Measurements from ENCODE around the gene GNS.

GNS gene

GRCh38 chr12:64752032-64752431 lies 7.2 kb downstream of the GNS start:
- Mint-ChIP-seq H3K4me3 (no peak overlapping the region), H3K27ac (no peak overlapping the region), H3K9me3 (no peaks in the 10 kb centered on the region), H3K4me1 (peaks cover 36% of the 10 kb centered on the region), H3K27me3 (no peaks in the 10 kb centered on the region)
- ATAC-seq = no peak
- DNase-seq = no peak

- no peak overlapping the region for H3K4me3 Mint-ChIP-seq
- ATAC-seq (no peak), DNase-seq (no peak)
- H3K27me3 Mint-ChIP-seq = no peaks in the 10 kb centered on the region
- peaks cover 14% of the 10 kb centered on the region for H3K4me1 Mint-ChIP-seq
- H3K9me3 Mint-ChIP-seq = no peaks in the 10 kb centered on the region
- peak overlapping the region in 1 of 2 donors; percentile 54 for H3K27ac Mint-ChIP-seq
These were observed 9.6 kb downstream of the GNS start for GRCh38 chr12:64749461-64750200.

DNA sequence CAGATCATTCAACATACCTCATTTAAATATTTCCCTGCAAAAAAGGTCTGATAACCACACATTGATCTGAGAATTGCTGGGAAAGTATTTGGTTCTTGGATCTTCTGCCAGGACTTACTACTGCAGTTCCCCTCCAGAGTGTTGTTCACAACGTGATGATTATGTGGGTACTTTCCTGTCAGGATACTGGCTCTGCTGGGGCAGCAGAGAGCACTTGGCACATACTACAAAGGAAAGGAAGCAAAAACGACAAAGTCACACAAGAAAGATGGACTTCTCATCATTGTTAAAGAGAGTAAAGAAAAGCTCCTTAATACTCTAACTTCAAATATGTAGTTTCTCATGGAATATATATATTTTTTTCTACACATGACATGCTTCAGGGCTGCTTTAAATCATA lies 11.5 kb downstream of the GNS start:
- H3K9me3 Mint-ChIP-seq = no peaks in the 10 kb centered on the region
- H3K27me3 Mint-ChIP-seq = no peaks in the 10 kb centered on the region
- no peak overlapping the region for H3K4me3 Mint-ChIP-seq
- peaks cover 1% of the 10 kb centered on the region for H3K4me1 Mint-ChIP-seq
- ATAC-seq = no peak
- no peak overlapping the region for H3K27ac Mint-ChIP-seq
- no peak for DNase-seq

- H3K4me1 Mint-ChIP-seq = no peaks in the 10 kb centered on the region
- H3K9me3 Mint-ChIP-seq = no peaks in the 10 kb centered on the region
- ATAC-seq = no peak
- no peak for DNase-seq
- H3K27ac Mint-ChIP-seq = no peak overlapping the region
- H3K27me3 Mint-ChIP-seq = no peaks in the 10 kb centered on the region
- no peak overlapping the region for H3K4me3 Mint-ChIP-seq
These were observed 12.5 kb downstream of the GNS start for GRCh38 chr12:64746663-64747062.

- DNase-seq (no peak), ATAC-seq (no peak)
- Mint-ChIP-seq H3K4me1 (no peaks in the 10 kb centered on the region), H3K27ac (no peak overlapping the region), H3K4me3 (no peak overlapping the region), H3K27me3 (no peaks in the 10 kb centered on the region), H3K9me3 (no peaks in the 10 kb centered on the region)
These were observed 13.2 kb downstream of the GNS start for GRCh38 chr12:64745980-64746379.

DNA sequence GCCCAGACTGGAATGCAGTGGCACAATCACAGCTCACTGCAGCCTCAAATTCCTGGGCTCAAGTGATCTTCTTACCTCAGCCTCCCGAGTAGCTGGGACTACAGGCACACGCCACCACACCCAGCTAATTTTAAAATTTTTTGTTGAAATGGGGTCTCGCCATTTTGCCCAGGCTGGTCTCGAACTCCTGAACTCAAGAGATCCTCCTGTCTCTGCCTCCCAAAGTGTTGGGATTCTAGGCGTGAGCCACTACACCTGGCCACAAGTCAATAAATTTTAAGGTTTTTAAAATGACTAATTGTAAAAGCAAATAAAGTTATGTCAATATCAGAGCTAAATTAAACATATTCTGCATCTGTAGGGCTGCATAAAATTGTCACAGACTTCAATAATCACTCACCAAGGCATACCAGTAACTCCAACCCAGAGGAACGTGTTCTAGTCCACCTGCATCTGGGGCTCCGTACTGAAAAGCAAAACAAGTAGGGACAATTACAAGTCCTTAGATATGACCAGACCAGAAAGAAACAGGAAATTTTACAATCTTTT lies 13.9 kb downstream of the GNS start:
- no peaks in the 10 kb centered on the region for H3K9me3 Mint-ChIP-seq
- no peak overlapping the region for H3K4me3 Mint-ChIP-seq

GRCh38 chr12:64744422-64745258 lies 14.6 kb downstream of the GNS start:
- Mint-ChIP-seq H3K4me3 (no peak overlapping the region), H3K27me3 (no peaks in the 10 kb centered on the region), H3K27ac (no peak overlapping the region), H3K4me1 (no peaks in the 10 kb centered on the region), H3K9me3 (no peaks in the 10 kb centered on the region)
- ATAC-seq = no peak
- no peak for DNase-seq

More for the DNA sequence above, 13.9 kb downstream of the GNS start:
- DNase-seq (no peak), ATAC-seq (no peak)
- Mint-ChIP-seq H3K4me1 (no peaks in the 10 kb centered on the region), H3K27me3 (no peaks in the 10 kb centered on the region), H3K27ac (no peak overlapping the region)

DNA sequence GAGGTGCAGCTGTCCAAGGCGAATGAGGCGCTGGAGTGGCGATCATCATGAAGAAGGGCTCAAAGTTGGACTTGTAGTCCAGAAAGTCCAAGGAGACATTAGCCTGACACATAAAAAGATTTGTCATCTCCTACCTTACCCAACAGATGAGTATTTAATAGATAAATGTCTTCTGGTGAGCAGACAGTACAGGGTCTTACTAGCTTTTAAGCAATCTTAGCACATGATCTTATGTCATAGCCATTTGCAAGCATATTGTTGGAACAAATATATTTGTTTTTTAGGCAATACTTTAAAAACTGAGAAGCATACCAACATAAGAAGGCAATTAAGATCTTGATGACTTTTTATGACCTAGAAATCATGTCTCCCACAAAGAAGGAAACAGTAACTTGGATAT lies 16.0 kb downstream of the GNS start:
- ATAC-seq (no peak), DNase-seq (no peak)
- no peaks in the 10 kb centered on the region for H3K9me3 Mint-ChIP-seq
- H3K27ac Mint-ChIP-seq = no peak overlapping the region
- no peak overlapping the region for H3K4me3 Mint-ChIP-seq
- peaks cover under 1% of the 10 kb centered on the region for H3K4me1 Mint-ChIP-seq
- H3K27me3 Mint-ChIP-seq = no peaks in the 10 kb centered on the region

DNA sequence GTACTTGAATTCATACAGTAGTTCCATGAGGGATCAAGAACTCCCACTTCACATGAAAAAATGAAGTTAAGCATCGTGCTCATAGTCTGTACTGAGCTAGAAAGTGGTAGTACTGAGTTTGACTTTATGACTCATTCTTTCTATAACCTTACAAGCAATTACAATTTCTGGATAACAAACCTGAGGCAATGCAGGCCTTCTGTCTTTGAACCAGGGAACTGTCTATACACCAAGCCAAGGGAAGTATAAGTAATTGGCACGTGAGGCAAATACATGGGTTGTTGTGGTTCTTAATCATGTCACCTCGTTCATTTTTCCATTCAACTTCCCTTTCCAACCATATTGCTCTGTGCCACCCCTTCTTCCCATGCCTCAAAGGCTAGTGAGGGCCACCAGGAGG lies 16.8 kb downstream of the GNS start:
- ATAC-seq = peak; percentile 41
- no peak for DNase-seq
- H3K27ac Mint-ChIP-seq = no peak overlapping the region
- H3K4me3 Mint-ChIP-seq = no peak overlapping the region
- peaks cover 8% of the 10 kb centered on the region for H3K4me1 Mint-ChIP-seq
- no peaks in the 10 kb centered on the region for H3K27me3 Mint-ChIP-seq
- no peaks in the 10 kb centered on the region for H3K9me3 Mint-ChIP-seq

- Mint-ChIP-seq H3K27ac (no peak overlapping the region), H3K27me3 (no peaks in the 10 kb centered on the region), H3K4me3 (no peak overlapping the region), H3K4me1 (peaks cover 16% of the 10 kb centered on the region), H3K9me3 (no peaks in the 10 kb centered on the region)
- DNase-seq = no peak
- no peak for ATAC-seq
These were observed 18.6 kb downstream of the GNS start for GRCh38 chr12:64740646-64741045.

- Mint-ChIP-seq H3K4me1 (peaks cover 16% of the 10 kb centered on the region), H3K9me3 (no peaks in the 10 kb centered on the region), H3K27ac (no peak overlapping the region), H3K27me3 (no peaks in the 10 kb centered on the region), H3K4me3 (no peak overlapping the region)
- ATAC-seq (no peak), DNase-seq (no peak)
These were observed 19.4 kb downstream of the GNS start for GRCh38 chr12:64739778-64740177.

- peak; percentile 21 to 58 for DNase-seq
- H3K4me1 Mint-ChIP-seq = peaks cover 16% of the 10 kb centered on the region
- peak overlapping the region; percentile 8 to 14 for H3K4me3 Mint-ChIP-seq
- peak; percentile 92 for ATAC-seq
- H3K27ac Mint-ChIP-seq = peak overlapping the region; percentile 96 to 98
- no peaks in the 10 kb centered on the region for H3K9me3 Mint-ChIP-seq
- no peaks in the 10 kb centered on the region for H3K27me3 Mint-ChIP-seq
These were observed 21.7 kb downstream of the GNS start for GRCh38 chr12:64737539-64737938.

DNA sequence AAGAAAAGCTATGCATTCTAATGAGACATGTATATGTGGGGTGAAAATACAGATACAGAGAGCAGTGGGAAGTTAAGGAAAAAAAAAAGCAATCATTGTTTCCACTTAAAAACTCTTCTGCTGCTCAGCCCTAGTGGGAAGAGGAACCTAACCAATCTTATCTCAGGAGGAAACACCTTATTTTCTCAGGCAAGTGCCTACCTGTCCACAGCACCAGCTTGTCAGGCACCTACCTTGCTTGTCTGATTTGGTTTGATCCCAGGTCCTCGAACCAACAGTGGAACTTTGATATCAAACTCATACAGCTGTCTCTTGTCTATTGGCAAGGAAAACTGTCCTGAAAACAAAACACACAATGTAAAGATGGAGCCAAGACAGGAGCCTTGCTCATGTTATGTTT lies 22.4 kb downstream of the GNS start:
- Mint-ChIP-seq H3K27ac (peak overlapping the region; percentile 38 to 98), H3K4me3 (no peak overlapping the region), H3K9me3 (no peaks in the 10 kb centered on the region), H3K27me3 (no peaks in the 10 kb centered on the region), H3K4me1 (peaks cover 16% of the 10 kb centered on the region)
- DNase-seq (no peak), ATAC-seq (no peak)

GRCh38 chr12:64735442-64735841 lies 23.8 kb downstream of the GNS start:
- Mint-ChIP-seq H3K27me3 (no peaks in the 10 kb centered on the region), H3K4me3 (no peak overlapping the region), H3K27ac (peak overlapping the region in 1 of 2 donors; percentile 12), H3K9me3 (no peaks in the 10 kb centered on the region), H3K4me1 (peaks cover 25% of the 10 kb centered on the region)
- DNase-seq (no peak), ATAC-seq (no peak)

DNA sequence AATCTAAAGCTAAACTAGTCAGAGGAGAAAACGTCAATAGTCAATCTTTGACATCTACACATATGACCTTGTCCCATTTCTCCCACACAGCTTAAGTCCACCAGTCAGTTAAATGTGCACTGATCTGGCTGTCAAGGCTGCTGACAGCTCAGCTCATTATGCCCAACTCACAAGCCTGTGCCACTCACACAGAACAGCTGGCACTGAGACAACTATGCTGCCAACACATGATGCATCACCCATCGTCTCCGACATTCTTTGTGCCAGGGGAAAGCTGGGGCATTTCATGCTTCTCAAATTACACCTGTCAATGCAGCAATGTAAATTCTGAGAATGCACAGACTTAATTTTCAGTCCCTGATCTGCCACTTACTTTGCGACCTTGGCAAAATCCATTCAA lies 25.3 kb downstream of the GNS start:
- no peaks in the 10 kb centered on the region for H3K9me3 Mint-ChIP-seq
- H3K4me1 Mint-ChIP-seq = peaks cover 32% of the 10 kb centered on the region
- ATAC-seq (no peak), DNase-seq (no peak)
- H3K27me3 Mint-ChIP-seq = no peaks in the 10 kb centered on the region
- no peak overlapping the region for H3K27ac Mint-ChIP-seq
- no peak overlapping the region for H3K4me3 Mint-ChIP-seq

DNA sequence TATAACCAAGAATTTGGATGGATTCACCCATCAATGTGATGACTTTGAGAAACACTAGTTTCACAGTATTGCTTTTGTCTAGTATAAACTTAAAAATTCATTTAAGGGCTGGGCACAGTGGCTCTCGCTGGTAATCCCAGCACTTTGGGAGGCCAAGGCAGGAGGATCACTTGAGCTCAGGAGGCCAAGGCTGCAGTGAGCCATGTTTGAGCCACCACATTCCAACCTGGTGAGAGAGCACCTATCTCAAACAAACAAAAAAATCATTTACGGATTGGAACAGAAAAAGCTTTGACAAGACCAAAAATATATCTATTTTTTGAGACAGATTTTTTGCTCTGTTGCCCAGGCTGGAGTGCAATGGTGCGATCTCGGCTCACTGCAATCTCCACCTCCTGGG lies 27.5 kb downstream of the GNS start:
- DNase-seq = no peak
- no peak overlapping the region for H3K27ac Mint-ChIP-seq

More for the DNA sequence above, 27.5 kb downstream of the GNS start:
- no peak overlapping the region for H3K4me3 Mint-ChIP-seq
- no peaks in the 10 kb centered on the region for H3K9me3 Mint-ChIP-seq
- peaks cover 16% of the 10 kb centered on the region for H3K4me1 Mint-ChIP-seq
- no peaks in the 10 kb centered on the region for H3K27me3 Mint-ChIP-seq
- ATAC-seq = no peak

Measured in stimulated activated naive CD8-positive, alpha-beta T cell treated with anti-CD3 and anti-CD28 coated beads, Interleukin-15, amount 100 ng/mL, for 72 hours (primary cell).